Vagina (tissue), 2 donors: ENCODE results near the gene MICAL3. TPM values are rescaled to one million over a fixed set of nuclear protein-coding genes. Genes with fewer than 3 reads are reported as not detected.

ENCODE experiments used
- DNase-seq, 2 donors: peaks; one replicate each; pipeline ENCODE4 v3.0.0-alpha.2; 2017; ENCODE audit errors: extremely low spot score in 2 of 2
- H3K27ac ChIP-seq: fragments of 200-600 bp; sonication (generic); one replicate; pipeline ENCODE4 v1.5.1; 2019
- H3K27me3 ChIP-seq: fragments of 200-600 bp; sonication (generic); one replicate; pipeline ENCODE4 v1.5.1; 2019
- H3K36me3 ChIP-seq, 2 donors: fragments of 200-600 bp; sonication (generic); one replicate each; pipeline ENCODE4 v1.5.1; 2017 to 2019
- H3K4me1 ChIP-seq: fragments of 200-600 bp; sonication (generic); one replicate; pipeline ENCODE4 v1.5.1; 2019
- H3K4me3 ChIP-seq, 2 donors: fragments of 200-600 bp; sonication (generic); 1 replicate in 1 of 2; 2 replicates in 1 of 2; pipeline ENCODE4 v1.5.1; 2016 to 2019
- H3K9me3 ChIP-seq: fragments of 200-600 bp; sonication (generic); one replicate; pipeline ENCODE4 v1.5.1; 2019
- CTCF ChIP-seq, 3 experiments: fragments of 450-650 bp in 2 of 3; fragments of 200-600 bp in 1 of 3; sonication (generic) in 1 of 3; IDR thresholded peaks; one replicate each; pipeline ENCODE4 v1.5.1; 2017 to 2019; ENCODE audit warnings: antibody characterized with exemption in 3 of 3, mild to moderate bottlenecking in 2 of 3, moderate library complexity in 2 of 3
- POLR2A ChIP-seq, 2 donors: fragments of 450-650 bp; IDR thresholded peaks; one replicate each; pipeline ENCODE4 v1.6.1; 2017; ENCODE audit warnings: antibody characterized with exemption in 2 of 2, mild to moderate bottlenecking in 2 of 2, moderate library complexity in 2 of 2
- POLR2AphosphoS5 ChIP-seq, 2 donors: sonication (generic); formaldehyde crosslinking; IDR thresholded peaks; one replicate each; pipeline ENCODE4 v1.9.0; 2017; ENCODE audit warnings: antibody characterized with exemption in 2 of 2, mild to moderate bottlenecking in 2 of 2, low read depth in 1 of 2; ENCODE audit not compliant: insufficient read depth in 1 of 2
- intact Hi-C: fragments of 100-400 bp; cut with DNase I; formaldehyde crosslinking; loops from one replicate; pipeline ENCODE4 v1.15.1; 2023
- total RNA-seq: library from RNA; depleted of rRNA; stranded (reverse); fragments of >200 nt; gene quantifications from one replicate; pipeline ENCODE4 v1.2.3, GENCODE V29; 2016

Gene MICAL3
- total RNA-seq, 1 donor from 2014 or later: 35.1 TPM

- Histone ChIP-seq H3K36me3 (peaks cover 0 to under 1% of the 10 kb centered on the region in 2 donors), H3K4me1 (no peaks in the 10 kb centered on the region), H3K9me3 (no peaks in the 10 kb centered on the region), H3K27ac (no peak overlapping the region), H3K27me3 (no peaks in the 10 kb centered on the region), H3K4me3 (no peak overlapping the region)
- DNase-seq: no peak
- intact Hi-C loops: no loop called here
- no peak for TF ChIP-seq CTCF (IDR thresholded peaks at IDR 0.05)
- TF ChIP-seq POLR2AphosphoS5 (IDR thresholded peaks at IDR 0.05; ENCODE audit: insufficient read depth in 1 of 2, low read depth in 1 of 2): no peak
- TF ChIP-seq POLR2A (IDR thresholded peaks at IDR 0.05): no peak
Measured at GRCh38 chr22:17795661-17796548, 228.5 kb downstream of the MICAL3 start.

- TF ChIP-seq POLR2A (IDR thresholded peaks at IDR 0.05) (no peak), CTCF (IDR thresholded peaks at IDR 0.05) (no peak), POLR2AphosphoS5 (IDR thresholded peaks at IDR 0.05; ENCODE audit: insufficient read depth in 1 of 2, low read depth in 1 of 2) (no peak)
- no peaks in the 10 kb centered on the region for H3K4me1 ChIP-seq
- peaks cover 0 to 10% of the 10 kb centered on the region in 2 donors for H3K36me3 ChIP-seq
- intact Hi-C loops: no loop called here
- H3K27me3 ChIP-seq: no peaks in the 10 kb centered on the region
- H3K9me3 ChIP-seq: no peaks in the 10 kb centered on the region
- H3K4me3 ChIP-seq: no peak overlapping the region
- no peak for DNase-seq
- no peak overlapping the region for H3K27ac ChIP-seq
Measured at GRCh38 chr22:17794726-17795542, 229.4 kb downstream of the MICAL3 start.

GRCh38 chr22:17792854-17793434 lies 231.4 kb downstream of the MICAL3 start:
- Histone ChIP-seq H3K36me3 (peaks cover 0 to 22% of the 10 kb centered on the region in 2 donors), H3K27me3 (no peaks in the 10 kb centered on the region), H3K9me3 (no peaks in the 10 kb centered on the region), H3K4me1 (no peaks in the 10 kb centered on the region), H3K27ac (no peak overlapping the region), H3K4me3 (no peak overlapping the region)
- TF ChIP-seq CTCF (IDR thresholded peaks at IDR 0.05): no peak
- TF ChIP-seq POLR2A (IDR thresholded peaks at IDR 0.05): no peak
- no peak for TF ChIP-seq POLR2AphosphoS5 (IDR thresholded peaks at IDR 0.05; ENCODE audit: insufficient read depth in 1 of 2, low read depth in 1 of 2)
- intact Hi-C loops: no loop called here
- DNase-seq: no peak

- TF ChIP-seq POLR2AphosphoS5 (IDR thresholded peaks at IDR 0.05; ENCODE audit: insufficient read depth in 1 of 2, low read depth in 1 of 2) (no peak), POLR2A (IDR thresholded peaks at IDR 0.05) (no peak), CTCF (IDR thresholded peaks at IDR 0.05) (no peak)
- no peaks in the 10 kb centered on the region for H3K27me3 ChIP-seq
- H3K9me3 ChIP-seq: no peaks in the 10 kb centered on the region
- intact Hi-C loops: no loop called here
- H3K36me3 ChIP-seq: peaks cover 0 to 22% of the 10 kb centered on the region in 2 donors
- H3K4me1 ChIP-seq: peaks cover under 1% of the 10 kb centered on the region
- H3K4me3 ChIP-seq: no peak overlapping the region
- H3K27ac ChIP-seq: no peak overlapping the region
- DNase-seq: no peak
Measured at GRCh38 chr22:17792299-17792698, 232.1 kb downstream of the MICAL3 start.
